K562 (cell line): ENCODE measurements around the gene NSUN3. TPM values are rescaled to one million over a fixed set of nuclear protein-coding genes. Genes with fewer than 3 reads are reported as not detected.

Experiments used
- ARHGAP35 ChIP-seq: fragments of 450-650 bp; IDR thresholded peaks from 2 replicates; pipeline ENCODE4 v1.6.1; 2018; ENCODE audit not compliant: partially characterized antibody
- CTBP1 ChIP-seq: fragments of 450-650 bp; IDR thresholded peaks from 2 replicates; pipeline ENCODE4 v1.6.1; 2016; ENCODE audit warnings: borderline replicate concordance
- FOS ChIP-seq: IDR thresholded peaks from 3 replicates; pipeline ENCODE4 v1.6.1; 2011; ENCODE audit not compliant: insufficient read length; ENCODE audit errors: extremely low read depth
- KDM5B ChIP-seq: fragments of 200-600 bp; sonication (generic); IDR thresholded peaks from 2 replicates; pipeline ENCODE4 v1.6.1; 2012; ENCODE audit warnings: low read depth, mild to moderate bottlenecking, moderate library complexity, low read length, control low read depth, inconsistent platforms; ENCODE audit not compliant: insufficient replicate concordance
- MTF1 ChIP-seq: fragments of 250-450 bp; sonication (Bioruptor Pico); IDR thresholded peaks from 2 replicates; pipeline ENCODE4 v1.9.0; 2021; ENCODE audit warnings: moderate library complexity, mild to moderate bottlenecking, inconsistent platforms, borderline replicate concordance
- POLR2G ChIP-seq: fragments of 200-400 bp; formaldehyde crosslinking; IDR thresholded peaks from 2 replicates; pipeline ENCODE4 v1.6.1; 2017; ENCODE audit warnings: low read depth, mild to moderate bottlenecking, antibody characterized with exemption, low read length, moderate library complexity
- RFX7 ChIP-seq: fragments of 250-450 bp; sonication (Bioruptor Pico); IDR thresholded peaks from 2 replicates; pipeline ENCODE4 v1.5.1; 2021; ENCODE audit warnings: mild to moderate bottlenecking
- SETDB1 ChIP-seq: IDR thresholded peaks from one replicate; pipeline ENCODE4 v1.6.1; 2012; ENCODE audit warnings: low read length, control low read depth, inconsistent platforms
- SIRT6 ChIP-seq: IDR thresholded peaks from one replicate; pipeline ENCODE4 v1.6.1; 2012; ENCODE audit warnings: low read depth, mild to moderate bottlenecking, control low read depth, inconsistent platforms, low read length, moderate library complexity
- SRSF3 ChIP-seq: fragments of 200-400 bp; formaldehyde crosslinking; IDR thresholded peaks from 2 replicates; pipeline ENCODE4 v1.6.1; 2016; ENCODE audit warnings: mild to moderate bottlenecking, low read length, moderate library complexity; ENCODE audit not compliant: insufficient read depth
- SUPT5H ChIP-seq: fragments of 450-650 bp; IDR thresholded peaks from 2 replicates; pipeline ENCODE4 v1.6.1; 2016
- U2AF2 ChIP-seq: fragments of 200-400 bp; formaldehyde crosslinking; optimal IDR thresholded peaks from 2 replicates; pipeline ENCODE3; 2017; ENCODE audit warnings: low read depth, mild to moderate bottlenecking, low read length
- ZFP36 ChIP-seq: fragments of 150-350 bp; IDR thresholded peaks from 2 replicates; pipeline ENCODE4 v1.6.1; 2018; ENCODE audit warnings: low read length, low read depth; ENCODE audit not compliant: partially characterized antibody
- ZNF311 ChIP-seq: fragments of 250-450 bp; sonication (Bioruptor Pico); IDR thresholded peaks from 2 replicates; pipeline ENCODE4 v1.4.0; 2020; ENCODE audit warnings: mild to moderate bottlenecking, moderate library complexity
- ZNF696 ChIP-seq: fragments of 250-450 bp; sonication (Bioruptor Pico); conservative IDR thresholded peaks from 2 replicates; pipeline ENCODE4 v1.4.0; 2020; ENCODE audit warnings: mild to moderate bottlenecking, moderate library complexity
- ZNF76 ChIP-seq: fragments of 250-450 bp; sonication (Bioruptor Pico); IDR thresholded peaks from 2 replicates; pipeline ENCODE4 v1.4.0; 2020; ENCODE audit warnings: mild to moderate bottlenecking, moderate library complexity, borderline replicate concordance
- polyA plus RNA-seq, 8 experiments: library from polyadenylated mRNA; depleted of rRNA in 4 of 8; stranded (reverse) in 5 of 8; unstranded in 3 of 8; fragments of >200 nt; fragmentation: Nextera tagmentation in 2 of 8; fragmentation: Illumina TruSeq in 1 of 8; extraction: Ambion mirVana in 2 of 8; extraction: Trizol in 1 of 8; gene quantifications; 2 replicates each; pipeline versions ENCODE4 v1.2.1 to v1.2.3, GENCODE V29; 2011 to 2014; ENCODE audit warnings: inconsistent platforms in 1 of 8, missing spikeins in 1 of 8
- total RNA-seq, 7 experiments: library from RNA; depleted of rRNA in 6 of 7; stranded (reverse); fragments of >200 nt in 6 of 7; fragmentation: Illumina TruSeq in 2 of 7; extraction: Trizol in 2 of 7; gene quantifications; 2 replicates each; pipeline versions ENCODE4 v1.2.1 to v1.2.3, GENCODE V29; 2011 to 2021; ENCODE audit warnings: low replicate concordance in 1 of 7
- TF ChIP-seq, protein P1 (sequence below): fragments of 250-450 bp; sonication (Bioruptor Pico); IDR thresholded peaks from 2 replicates; pipeline ENCODE4 v1.4.0; 2020; ENCODE audit warnings: mild to moderate bottlenecking, moderate library complexity
- TF ChIP-seq, protein P2 (sequence below), 2 experiments: fragments of 450-650 bp; IDR thresholded peaks; 2 replicates each; pipeline ENCODE4 v1.6.1; 2018; ENCODE audit warnings: mild to moderate bottlenecking in 2 of 2, low read depth in 1 of 2; ENCODE audit not compliant: partially characterized antibody in 2 of 2
- TF ChIP-seq, protein P3 (sequence below): fragments of 450-650 bp; formaldehyde crosslinking; IDR thresholded peaks from 2 replicates; pipeline ENCODE4 v1.4.0; 2022; ENCODE audit warnings: missing genetic modification characterization

NSUN3 gene
- total and polyA plus RNA-seq, 9 of the 15 experiments (the other 6 are each of a cell fraction or from before 2014, with no cell fraction given), result 4.4 to 12.3 (median 7.6) TPM

- TF ChIP-seq, protein P1, sequence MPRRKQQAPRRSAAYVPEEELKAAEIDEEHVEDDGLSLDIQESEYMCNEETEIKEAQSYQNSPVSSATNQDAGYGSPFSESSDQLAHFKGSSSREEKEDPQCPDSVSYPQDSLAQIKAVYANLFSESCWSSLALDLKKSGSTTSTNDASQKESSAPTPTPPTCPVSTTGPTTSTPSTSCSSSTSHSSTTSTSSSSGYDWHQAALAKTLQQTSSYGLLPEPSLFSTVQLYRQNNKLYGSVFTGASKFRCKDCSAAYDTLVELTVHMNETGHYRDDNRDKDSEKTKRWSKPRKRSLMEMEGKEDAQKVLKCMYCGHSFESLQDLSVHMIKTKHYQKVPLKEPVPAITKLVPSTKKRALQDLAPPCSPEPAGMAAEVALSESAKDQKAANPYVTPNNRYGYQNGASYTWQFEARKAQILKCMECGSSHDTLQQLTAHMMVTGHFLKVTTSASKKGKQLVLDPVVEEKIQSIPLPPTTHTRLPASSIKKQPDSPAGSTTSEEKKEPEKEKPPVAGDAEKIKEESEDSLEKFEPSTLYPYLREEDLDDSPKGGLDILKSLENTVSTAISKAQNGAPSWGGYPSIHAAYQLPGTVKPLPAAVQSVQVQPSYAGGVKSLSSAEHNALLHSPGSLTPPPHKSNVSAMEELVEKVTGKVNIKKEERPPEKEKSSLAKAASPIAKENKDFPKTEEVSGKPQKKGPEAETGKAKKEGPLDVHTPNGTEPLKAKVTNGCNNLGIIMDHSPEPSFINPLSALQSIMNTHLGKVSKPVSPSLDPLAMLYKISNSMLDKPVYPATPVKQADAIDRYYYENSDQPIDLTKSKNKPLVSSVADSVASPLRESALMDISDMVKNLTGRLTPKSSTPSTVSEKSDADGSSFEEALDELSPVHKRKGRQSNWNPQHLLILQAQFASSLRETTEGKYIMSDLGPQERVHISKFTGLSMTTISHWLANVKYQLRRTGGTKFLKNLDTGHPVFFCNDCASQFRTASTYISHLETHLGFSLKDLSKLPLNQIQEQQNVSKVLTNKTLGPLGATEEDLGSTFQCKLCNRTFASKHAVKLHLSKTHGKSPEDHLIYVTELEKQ (CRISPR knock-in tag), result no peak
- no peak for TF ChIP-seq MTF1
- TF ChIP-seq KDM5B, result peak; percentile 62
- no peak for TF ChIP-seq U2AF2
- TF ChIP-seq, protein P2, sequence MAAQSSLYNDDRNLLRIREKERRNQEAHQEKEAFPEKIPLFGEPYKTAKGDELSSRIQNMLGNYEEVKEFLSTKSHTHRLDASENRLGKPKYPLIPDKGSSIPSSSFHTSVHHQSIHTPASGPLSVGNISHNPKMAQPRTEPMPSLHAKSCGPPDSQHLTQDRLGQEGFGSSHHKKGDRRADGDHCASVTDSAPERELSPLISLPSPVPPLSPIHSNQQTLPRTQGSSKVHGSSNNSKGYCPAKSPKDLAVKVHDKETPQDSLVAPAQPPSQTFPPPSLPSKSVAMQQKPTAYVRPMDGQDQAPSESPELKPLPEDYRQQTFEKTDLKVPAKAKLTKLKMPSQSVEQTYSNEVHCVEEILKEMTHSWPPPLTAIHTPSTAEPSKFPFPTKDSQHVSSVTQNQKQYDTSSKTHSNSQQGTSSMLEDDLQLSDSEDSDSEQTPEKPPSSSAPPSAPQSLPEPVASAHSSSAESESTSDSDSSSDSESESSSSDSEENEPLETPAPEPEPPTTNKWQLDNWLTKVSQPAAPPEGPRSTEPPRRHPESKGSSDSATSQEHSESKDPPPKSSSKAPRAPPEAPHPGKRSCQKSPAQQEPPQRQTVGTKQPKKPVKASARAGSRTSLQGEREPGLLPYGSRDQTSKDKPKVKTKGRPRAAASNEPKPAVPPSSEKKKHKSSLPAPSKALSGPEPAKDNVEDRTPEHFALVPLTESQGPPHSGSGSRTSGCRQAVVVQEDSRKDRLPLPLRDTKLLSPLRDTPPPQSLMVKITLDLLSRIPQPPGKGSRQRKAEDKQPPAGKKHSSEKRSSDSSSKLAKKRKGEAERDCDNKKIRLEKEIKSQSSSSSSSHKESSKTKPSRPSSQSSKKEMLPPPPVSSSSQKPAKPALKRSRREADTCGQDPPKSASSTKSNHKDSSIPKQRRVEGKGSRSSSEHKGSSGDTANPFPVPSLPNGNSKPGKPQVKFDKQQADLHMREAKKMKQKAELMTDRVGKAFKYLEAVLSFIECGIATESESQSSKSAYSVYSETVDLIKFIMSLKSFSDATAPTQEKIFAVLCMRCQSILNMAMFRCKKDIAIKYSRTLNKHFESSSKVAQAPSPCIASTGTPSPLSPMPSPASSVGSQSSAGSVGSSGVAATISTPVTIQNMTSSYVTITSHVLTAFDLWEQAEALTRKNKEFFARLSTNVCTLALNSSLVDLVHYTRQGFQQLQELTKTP (IDR thresholded peaks at IDR 0.05; ENCODE audit: low read depth in 1 of 2, partially characterized antibody in 2 of 2), result no peak
- TF ChIP-seq, protein P3, sequence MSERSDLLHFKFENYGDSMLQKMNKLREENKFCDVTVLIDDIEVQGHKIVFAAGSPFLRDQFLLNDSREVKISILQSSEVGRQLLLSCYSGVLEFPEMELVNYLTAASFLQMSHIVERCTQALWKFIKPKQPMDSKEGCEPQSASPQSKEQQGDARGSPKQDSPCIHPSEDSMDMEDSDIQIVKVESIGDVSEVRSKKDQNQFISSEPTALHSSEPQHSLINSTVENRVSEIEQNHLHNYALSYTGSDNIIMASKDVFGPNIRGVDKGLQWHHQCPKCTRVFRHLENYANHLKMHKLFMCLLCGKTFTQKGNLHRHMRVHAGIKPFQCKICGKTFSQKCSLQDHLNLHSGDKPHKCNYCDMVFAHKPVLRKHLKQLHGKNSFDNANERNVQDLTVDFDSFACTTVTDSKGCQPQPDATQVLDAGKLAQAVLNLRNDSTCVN, result no peak
- TF ChIP-seq ZNF696 (CRISPR knock-in tag), result no peak
- TF ChIP-seq SUPT5H, result peak; percentile 74
- TF ChIP-seq SIRT6, result no peak
- no peak for TF ChIP-seq ZFP36
- TF ChIP-seq ZNF76 (CRISPR knock-in tag), result no peak
- TF ChIP-seq SRSF3, result no peak
- TF ChIP-seq POLR2G, result peak; percentile 89
- peak; percentile 88 for TF ChIP-seq ARHGAP35
- TF ChIP-seq SETDB1, result no peak
- TF ChIP-seq ZNF311 (CRISPR knock-in tag), result no peak
- TF ChIP-seq FOS, result no peak
- TF ChIP-seq CTBP1, result peak; percentile 70; the same call in 1 of the 2 replicates
- no peak for TF ChIP-seq RFX7 (CRISPR knock-in tag)
Observed at GRCh38 chr3:94062513-94063404, at the start of gene NSUN3, which contains the start of gene DHFR2 (continued).
